GM12892 (cell line): Measurements from ENCODE around the gene RNF32.
"Not testable (repeated sequence)": the region's sequence is repeated elsewhere in the genome, so short reads cannot be mapped to it uniquely, and the experiment has no call there.

Experiments
- POLR2A ChIP-seq: IDR thresholded peaks from 2 replicates; pipeline ENCODE4 v1.6.1; 2011; ENCODE audit warnings: low read depth, low read length, control low read depth
- POLR2AphosphoS5 ChIP-seq: IDR thresholded peaks from 2 replicates; pipeline ENCODE4 v1.6.1; 2011; ENCODE audit warnings: low read depth, low read length, control low read depth
- TAF1 ChIP-seq: IDR thresholded peaks from 2 replicates; pipeline ENCODE4 v1.6.1; 2011; ENCODE audit warnings: low read depth, mild to moderate bottlenecking, control low read depth, low read length, borderline replicate concordance

DNA sequence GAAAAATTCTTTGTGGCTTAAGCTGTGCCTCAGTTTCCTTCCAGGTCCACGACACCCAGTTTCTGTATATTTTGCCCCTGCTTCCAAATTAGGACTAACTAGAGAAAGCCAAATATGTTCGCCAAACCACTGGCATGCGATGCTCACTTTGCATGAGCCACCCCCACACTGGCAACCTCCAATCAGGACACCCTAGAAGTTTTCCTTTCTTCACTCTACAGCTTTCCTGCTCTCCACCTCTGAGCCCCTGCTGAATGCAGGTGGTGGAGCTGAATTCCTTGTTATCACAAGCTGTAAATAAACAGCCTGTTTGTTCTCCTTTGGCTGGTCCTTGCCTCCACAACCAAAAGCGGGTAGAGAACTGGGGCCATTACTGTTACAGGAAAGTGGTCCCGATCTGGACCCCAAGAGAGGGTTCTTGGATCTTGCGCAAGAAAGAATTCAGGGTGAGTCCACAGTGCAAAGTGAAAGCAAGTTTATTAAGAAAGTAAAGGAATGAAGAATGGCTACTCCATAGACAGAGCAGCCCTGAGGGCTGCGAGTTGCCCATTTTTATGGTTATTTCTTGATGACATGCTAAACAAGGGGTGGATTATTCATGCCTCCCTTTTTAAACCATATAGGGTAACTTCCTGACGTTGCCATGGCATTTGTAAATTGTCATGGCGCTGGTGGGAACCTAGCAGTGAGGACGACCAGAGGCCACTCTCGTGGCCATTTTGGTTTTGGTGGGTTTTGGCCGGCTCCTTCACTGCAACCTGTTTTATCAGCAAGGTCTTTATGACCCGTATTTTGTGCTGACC lies 20.9 kb upstream of the RNF32 start:
- not testable (repeated sequence) for TF ChIP-seq POLR2A, POLR2AphosphoS5, TAF1
